Kasumi-1 (cell line): ENCODE measurements around the gene SLC22A23.
"Not testable (repeated sequence)": the region's sequence is repeated elsewhere in the genome, so short reads cannot be mapped to it uniquely, and the experiment has no call there.

Source experiments
- DNase-seq, 2 experiments: peaks; one replicate each; lab custom pipeline; 2025; lab: John Stamatoyannopoulos, UW

Gene SLC22A23

DNA sequence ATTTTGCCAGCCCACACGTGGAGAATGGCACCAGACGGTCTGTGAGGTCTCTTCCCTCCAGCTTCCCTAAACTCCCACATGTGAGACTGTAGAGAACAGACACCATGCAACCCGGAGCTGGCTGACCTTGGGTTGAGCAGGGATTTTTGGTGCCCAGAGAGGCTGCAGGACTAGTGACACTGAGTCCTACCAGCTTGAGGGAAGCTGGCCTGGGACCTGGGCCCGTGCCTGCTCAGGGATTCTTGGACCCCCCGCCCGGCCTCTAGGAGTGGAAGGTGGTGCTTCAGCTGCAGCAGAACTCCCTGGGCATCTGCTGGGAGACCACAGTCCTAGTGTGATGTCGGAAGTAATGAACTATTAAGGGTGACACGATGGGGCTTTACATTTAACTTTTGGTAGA, 194.9 kb downstream of the SLC22A23 start:
- no peak for DNase-seq

DNA sequence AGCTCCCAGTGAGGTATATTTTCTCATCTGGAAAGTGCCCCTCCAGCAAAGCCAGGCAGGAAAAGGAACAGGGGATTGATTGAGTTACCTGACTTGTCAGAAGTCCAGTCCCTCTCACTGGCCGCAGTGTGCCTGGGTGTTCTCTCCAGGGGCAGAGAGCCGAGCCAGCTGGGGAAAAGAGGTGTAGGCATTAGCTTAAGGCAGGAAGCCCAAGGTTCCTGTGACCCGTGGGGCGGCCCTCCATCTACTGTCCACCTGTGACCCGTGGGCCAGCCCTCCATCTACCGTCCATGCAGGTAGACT, 195.4 kb downstream of the SLC22A23 start:
- no peak for DNase-seq

DNA sequence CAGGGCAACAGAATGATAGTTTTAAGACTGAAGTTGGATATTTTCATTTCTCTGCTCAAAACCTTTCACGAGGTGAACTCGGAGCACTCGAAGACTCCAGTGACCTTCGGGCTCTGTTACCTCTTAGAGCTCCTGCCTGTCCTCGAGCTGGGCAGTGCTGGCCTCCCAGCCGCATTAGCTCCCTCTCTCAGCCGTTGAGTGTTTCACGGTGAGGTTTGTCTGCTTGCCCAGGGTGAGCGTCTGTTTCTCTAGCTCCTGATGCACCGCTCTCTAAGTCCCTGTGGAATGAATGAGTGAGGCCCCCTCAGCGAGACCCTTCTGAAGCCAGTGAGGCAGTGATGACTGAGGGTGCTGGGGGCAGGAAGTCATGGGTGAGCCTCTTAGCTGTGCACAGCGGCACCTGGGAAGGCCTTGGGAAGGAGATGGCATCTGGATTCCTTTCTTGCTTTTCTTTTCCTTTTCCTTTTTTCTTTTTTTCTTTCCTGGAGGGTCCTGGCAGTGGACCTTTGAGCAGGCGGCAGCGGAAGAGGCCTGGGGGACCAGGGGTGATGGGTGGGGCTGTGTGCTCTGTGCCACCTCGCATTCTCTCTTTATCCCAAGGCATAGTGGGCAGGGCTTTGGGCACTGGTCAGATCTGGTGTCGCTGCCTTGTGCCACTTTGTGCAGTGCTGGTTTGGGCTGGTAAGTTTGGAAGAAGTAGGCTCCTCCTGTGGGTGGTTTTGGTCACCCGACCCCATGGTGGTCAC, 195.9 kb downstream of the SLC22A23 start:
- DNase-seq, result no peak

DNA sequence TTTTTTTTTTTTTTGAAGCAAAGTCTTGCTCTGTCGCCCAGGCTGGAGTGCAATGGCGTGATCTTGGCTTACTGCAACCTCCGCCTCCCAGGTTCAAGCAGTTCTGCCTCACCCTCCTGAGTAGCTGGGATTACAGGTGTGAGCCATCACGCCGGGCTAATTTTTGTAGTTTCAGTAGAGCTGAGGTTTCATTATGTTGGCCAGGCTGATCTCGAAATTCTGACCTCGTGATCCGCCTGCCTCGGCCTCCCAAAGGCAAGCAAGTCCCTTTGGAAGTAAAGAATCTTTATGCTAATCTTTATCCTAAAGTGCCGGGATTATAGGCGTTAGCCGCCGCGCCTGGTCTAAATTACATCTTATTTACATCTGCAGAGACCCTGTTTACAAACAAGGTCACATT, 196.6 kb downstream of the SLC22A23 start:
- no peak for DNase-seq

DNA sequence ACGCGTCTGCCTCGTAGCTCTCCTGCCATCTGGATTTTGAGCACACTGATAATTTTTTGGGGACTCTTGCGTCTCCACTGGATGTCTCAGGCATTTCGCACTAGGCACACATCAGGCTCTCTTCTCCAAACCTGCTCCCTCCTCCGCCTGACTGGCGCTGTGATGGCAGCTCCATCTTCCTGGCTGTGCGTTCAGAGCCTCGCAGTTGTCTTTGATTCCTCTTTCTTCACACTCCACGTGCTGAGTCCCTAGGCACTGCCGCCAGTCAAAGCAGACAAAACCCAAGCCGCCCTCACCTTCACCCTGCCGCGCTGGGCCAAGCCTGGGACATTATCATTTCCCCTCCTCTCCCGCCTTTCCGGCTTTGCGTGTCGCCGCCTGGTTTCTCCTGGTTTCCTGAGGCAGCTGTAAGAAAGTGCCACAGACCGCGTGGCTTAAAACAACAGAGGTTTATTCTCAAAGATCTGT, 197.3 kb downstream of the SLC22A23 start:
- peak; percentile 48 to 53 for DNase-seq

DNA sequence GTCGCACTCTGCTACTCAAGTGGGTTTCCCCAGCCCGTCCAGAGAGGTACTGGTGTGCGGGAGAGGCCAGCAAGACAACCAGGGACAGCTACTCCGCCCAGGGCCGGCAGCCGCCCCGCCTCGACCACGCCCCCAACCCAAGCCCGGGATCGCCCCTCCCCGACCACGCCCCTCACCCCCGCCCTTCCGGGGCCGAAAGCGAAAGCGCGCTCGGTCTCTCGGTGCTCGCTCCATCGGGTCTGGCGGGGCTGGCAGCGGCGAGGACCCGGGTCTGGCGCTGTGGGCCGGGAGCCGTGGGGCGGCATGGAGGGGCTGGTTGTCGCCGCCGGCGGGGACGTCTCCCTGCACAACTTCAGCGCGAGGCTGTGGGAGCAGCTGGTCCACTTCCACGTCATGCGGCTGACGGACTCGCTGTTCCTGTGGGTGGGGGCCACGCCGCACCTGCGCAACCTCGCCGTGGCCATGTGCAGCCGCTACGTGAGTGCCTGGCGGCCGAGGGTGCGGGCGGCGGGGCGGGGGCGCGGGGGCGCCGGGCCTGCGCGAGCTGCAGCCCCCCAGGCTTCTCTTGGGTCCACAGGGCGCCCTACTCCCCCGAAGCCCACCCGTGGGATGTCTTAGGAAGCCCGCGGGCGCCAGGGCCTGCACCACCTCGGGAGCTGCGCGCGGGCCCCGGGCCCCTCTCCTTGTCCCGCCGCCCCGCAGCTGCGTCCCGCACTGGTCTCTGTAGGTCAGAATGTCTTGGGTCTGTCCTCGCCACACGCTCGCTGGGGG, 197.9 kb downstream of the SLC22A23 start, which contains the start of gene PSMG4:
Gene PSMG4 (plus strand): TSS at position 228 of the 771 bp plus-strand sequence. CDS start 76 bp downstream, at position 304.
- DNase-seq, result peak; percentile 71 to 75

DNA sequence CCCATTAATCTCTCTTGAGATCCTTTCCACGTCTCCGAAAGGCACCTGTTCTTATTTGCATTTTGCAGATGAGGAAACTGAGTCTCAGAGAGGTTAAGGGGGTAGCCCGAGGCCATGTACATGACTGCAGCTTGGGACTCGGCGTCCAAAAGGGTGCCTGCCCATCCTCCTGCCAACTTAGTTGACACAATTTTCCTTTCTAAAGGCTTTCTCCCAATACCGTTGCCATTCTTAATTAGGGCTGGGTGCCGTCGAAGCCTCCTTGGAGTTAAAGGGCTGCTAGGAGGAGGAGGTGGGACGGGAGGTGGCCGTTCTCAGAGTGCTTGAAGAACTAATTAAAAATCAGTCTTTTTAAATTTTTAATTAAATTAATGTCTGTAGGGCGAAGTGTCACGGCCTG, 198.6 kb downstream of the SLC22A23 start:
- DNase-seq, result peak in 1 of 2 experiments; percentile 23

DNA sequence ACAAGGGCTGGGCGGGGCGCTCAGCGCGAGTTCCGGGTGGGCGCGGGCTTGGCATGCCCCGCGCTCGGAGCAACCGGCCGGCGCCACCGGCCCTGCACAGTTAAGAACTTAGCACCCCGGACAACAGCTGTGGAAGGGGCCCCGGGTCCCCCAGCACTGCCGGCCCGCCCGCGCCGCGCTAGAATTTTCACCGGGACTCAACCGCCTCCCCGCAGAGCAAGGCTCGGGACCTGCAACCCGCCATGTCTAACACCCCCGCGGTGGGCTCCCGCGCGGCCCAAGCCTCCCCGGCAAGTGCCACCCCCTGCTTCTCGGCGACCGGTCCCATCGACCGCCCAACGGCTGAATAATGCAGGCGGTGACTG, 203.3 kb downstream of the SLC22A23 start:
- DNase-seq, result no peak

DNA sequence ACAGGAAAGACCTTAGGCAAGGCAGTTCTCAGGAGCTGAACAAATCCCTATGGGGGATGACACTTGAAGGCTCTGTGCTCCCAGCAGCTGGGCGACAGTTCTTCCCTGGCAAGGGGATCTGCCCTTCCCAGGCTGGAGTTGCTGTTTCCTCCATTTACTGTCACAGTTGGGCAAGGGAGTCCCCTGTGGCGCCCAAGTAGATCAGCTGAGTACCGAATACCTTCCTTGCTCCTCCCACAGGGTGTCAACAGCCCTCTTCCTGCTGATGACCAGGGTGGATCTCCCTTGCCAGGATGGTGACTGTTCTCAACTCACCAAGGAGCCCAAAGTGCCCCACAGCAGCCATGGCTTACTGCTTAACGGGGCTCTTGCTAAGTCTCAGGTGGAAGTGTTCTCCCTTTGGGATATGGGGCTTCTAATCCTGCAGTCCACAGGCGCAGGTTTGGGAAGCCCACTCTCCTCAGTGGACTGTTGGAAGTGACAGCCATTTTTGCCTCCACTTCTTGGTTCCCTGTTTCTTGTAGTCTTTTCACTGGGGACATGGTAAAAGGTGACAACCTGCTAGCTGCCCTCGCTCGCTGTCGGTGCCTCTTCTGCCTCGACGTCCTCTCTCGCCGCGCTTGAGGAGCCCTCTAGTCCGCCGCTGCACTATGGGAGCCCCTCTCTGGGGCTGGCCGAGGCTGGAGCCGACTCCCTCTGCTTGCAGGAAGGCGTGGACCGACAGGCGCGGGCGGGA, 203.8 kb downstream of the SLC22A23 start:
- no peak for DNase-seq

DNA sequence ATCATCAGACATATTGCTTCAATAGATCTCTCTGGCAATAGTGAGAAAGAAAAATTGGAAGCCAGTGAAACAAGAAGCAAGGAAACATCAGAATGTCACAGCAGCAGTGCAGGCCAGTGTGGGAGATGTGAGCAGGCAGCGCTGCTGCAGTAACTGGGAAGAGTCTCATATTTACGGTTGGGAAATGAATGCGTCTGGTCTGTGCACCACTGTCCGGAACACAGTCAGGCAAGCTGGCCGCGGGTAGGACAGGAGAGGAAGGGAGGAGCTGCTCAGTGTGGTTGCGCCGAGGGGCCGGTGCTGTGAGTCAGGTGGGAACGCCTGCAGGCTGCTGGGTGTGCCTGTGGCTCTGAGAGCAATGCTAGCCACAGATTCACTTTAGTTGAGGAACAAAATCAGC, 204.5 kb downstream of the SLC22A23 start:
- no peak for DNase-seq

DNA sequence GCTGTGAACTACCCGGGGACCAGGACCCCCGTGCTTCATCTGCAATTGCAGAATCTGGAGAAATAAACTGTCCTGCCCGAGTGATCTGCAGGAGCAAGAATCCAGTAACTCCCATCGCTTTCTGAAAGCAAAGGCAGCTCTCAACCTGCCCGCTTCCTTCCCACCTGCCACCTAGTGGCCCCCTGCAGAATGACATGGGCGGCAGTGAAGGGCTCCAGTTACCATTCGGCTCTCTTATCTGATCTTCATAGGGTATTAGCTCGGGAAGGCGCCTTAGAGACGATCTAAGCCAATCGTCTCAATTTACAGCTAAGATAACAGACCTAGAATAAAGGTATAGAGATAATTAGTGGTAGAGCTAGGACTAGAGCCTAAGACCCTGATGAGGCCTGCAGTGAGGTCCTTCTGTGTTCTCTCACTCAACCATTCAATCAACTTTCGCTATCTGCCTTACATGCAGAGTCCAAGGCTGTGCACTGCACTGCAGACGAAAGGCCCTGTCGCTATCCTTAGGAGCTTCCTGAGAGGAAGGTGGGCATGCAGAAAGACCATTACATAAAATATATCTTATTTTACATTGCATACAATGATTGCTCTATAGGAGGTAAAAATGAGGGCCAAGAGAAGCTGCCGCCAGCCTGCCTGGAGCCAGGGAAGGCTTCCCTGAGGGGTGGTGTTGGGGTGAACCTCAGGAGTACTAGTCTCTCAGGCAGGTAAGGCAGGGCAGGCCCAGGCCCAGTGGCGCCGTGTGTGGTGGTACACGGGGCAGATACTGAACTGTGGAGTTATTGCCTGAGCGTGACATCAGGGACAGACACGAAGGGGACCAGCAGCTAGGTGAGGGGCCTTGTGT, 205.2 kb downstream of the SLC22A23 start:
- DNase-seq, result peak; percentile 85 to 93

DNA sequence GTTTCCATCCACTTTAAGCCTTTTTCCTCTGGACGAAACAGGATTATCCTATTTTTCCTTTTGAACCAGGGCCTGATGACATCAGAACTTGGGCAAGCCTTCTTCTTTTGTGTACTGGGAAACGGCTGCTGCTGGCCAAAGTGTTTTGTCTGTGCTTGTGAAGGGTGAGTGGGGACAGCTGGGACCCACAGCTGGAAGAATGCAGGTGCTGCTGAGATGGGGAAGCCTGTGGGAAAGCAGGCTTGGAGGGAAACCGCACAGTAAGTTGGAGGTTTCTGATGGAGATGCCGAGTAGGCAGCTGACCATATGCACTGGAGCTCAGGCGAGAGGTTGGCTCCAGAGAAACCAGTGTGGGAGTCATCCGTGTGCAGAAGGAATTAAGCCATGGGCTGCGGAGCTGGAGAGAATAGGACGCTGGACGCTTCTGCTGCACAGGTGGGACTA, 206.6 kb downstream of the SLC22A23 start:
- DNase-seq, result no peak

DNA sequence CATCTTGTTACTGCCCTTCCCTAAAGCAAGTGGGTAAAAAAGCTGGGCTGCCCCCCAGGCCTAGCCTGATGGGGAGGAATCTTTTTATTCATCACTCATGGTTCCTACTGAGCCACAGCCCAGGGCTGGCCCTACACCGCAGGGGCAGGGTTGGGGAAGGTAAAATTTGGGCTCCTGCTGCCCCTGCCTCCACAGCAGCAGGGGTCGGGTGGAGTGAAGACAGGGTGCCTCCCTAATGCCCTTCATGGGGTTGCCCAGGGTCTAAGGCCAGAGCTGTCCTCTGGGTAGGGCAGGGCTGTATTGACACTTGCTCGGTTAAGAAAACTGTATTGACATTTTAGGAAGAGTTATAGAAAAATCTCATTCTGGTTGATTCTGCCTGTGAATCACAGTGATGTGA, 207.0 kb downstream of the SLC22A23 start:
- DNase-seq, result no peak

DNA sequence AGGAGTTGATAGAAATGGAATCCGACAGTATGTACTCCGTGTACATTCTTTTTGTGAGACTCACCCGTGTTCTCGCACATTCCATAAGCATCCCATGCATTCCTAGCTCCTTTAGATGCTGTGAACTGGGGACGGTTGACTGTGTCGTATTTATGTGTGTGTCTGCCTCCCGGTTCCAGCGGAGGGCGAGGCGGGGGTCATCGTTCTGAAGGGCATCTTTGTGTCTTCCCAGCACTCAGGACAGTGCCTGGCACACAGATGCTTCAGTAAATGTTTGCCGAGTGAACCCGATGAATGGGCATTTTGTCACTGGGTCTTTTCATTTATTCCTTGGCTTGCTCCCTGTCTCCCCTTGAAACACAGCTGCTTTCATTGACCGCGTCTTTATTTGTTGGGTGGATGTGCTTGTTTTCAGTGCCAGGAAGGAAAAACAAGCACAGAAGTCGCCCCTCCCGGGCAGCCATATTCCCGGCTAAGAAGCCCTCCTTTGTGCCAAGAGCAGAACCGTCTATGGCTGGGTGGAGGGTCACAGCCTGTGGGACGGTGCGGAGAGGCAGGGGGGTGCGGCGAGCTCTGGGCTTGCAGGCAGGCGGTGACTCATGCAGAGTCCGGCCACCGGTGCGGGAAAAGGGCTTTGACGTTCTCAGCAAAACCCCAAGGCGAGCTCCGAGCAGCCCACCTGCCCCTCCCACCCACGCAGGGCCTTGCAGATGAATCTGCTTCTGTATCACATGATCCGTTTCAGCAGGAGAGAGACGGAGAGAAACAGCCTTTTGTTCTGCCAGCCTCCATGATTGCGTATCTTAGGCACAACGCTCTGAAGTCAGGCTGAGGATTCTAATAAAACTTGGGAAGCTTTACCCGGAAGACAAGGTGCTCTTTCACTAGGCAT, 209.3 kb downstream of the SLC22A23 start:
- DNase-seq, result no peak

DNA sequence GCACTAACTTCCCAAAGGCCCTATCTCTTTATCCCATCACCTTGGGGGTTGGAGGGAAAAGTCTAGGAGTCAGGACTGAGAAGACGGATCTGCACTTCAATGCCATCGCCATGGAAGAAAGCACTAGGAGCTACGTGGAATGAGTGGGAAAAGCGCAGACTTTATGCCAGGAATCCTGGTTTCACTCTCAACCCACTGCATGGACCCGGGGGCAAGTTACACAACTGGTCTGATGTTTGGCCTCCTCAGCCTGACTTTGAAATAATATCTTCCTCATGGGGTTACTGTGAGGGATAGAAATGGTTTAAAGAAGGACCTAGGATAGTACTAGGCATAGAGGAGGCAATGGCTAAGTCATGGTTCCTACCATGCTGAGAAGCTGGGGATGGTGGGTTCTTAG, 211.6 kb downstream of the SLC22A23 start:
- DNase-seq, result no peak

DNA sequence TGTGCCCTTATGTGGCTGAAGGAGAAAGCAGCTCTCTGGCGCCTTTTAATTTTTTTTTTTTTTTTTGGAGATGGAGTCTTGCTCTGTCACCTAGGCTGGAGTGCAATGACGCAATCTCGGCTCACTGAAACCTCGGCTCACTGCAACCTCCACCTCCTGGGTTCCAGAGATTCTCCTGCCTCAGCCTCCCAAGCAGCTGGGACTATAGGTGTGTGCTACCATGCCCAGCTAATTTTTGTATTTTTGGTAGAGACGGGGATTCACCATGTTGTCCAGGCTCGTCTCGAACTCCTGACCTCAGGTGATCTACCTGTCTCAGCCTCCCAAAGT, 212.1 kb downstream of the SLC22A23 start:
- DNase-seq, result not testable (repeated sequence)

DNA sequence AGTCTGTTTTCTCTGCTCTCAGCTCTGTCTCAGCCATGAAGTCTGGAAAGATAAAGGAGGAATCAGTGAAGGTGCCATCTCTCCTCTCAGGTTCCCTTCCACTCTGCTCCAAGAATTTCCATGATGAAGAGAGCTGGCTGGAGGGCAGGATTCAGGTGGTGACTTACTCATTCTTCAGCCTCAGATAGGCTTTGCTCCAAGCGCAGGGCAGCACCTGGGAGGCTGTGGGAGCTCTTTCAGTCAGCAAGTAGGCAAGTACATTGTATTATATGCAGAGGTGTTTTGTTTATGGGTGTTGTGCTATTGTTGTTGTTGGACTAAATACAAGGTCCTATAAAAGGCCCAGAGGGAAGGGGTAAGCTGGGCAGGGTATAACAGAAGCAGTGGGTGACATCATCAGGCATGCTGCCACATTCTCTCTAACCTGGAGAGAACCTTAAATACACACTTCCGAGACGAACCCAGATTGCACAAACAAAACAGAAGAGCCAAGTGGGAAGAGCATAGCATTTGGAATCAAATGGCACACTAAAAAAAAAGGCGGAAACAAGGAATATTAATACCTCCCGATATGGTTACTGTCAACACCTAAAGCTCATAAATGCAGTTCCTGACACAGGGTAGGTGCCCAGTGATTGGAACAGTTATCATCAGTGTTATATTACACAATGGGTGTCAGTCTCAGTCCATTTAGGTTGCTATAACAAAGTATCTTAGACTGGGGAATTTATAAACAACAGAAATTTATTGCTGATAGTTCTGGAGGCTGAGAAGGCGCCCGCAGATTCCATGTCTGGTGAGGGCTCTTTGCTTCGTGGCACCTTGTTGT, 212.6 kb downstream of the SLC22A23 start:
- DNase-seq, result no peak

DNA sequence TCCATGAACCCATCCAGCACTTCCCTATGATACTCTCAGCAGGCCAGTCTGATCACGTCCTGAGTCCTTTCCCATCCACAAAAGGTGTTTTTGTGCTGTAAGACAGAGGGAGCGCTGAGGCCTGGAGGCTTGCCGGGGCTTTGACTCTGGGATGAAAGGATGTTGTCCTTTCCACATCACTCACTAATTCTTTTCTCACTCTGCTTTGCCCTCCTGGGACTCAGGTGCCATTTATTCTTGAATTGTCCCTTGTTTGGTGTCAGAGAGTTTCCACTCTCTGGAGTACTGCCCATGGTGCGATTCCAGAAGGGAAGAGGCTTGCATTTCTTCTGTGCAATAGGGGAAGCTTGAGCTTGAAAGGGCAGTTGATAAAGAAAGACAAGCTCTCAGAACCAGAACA, 214.1 kb downstream of the SLC22A23 start:
- DNase-seq, result no peak

DNA sequence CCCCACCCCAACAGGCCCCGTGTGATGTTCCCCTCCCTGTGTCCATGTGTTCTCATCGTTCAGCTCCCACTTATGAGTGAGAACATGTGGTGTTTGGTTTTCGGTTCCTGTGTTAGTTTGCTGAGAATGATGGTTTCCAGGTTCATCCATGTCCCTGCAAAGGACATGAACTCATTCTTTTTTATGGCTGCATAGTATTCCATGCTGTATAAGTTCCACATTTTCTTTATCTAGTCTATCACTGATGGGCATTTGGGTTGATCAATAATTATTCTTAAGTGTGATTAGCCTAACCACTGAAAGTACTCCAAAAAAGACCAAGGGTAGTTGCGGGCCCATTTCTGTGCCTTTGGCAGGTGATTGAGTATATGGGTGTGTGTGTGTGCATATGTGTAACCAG, 215.1 kb downstream of the SLC22A23 start:
- DNase-seq, result not testable (repeated sequence)

DNA sequence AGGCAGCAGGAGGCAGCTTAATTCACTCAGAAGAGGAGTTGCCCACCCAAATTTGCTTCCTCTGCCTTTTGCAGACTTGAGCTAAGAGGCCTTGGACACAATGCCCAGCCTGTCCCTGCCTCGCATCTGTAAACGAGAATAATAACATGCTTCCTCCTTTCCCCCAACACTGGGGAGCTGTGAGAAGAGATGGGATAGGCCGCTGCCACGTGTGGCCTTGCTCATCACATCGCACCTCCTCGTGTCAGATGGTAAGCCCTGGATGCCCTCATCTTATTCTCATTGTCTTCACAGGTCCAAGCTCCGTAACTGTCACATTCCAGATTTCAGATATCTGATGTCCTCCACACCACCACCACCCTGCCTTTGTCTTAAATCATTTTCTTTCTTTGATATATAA, 216.3 kb downstream of the SLC22A23 start:
- no peak for DNase-seq
